HG03378 (cell line): ENCODE measurements around the gene CAMTA1.

Experiments used
- ATAC-seq: cut with Tn5 transposase; IDR thresholded peaks from one replicate; pipeline ENCODE4 v1.9.1; 2021; ENCODE audit warnings: mild to moderate bottlenecking, moderate library complexity; ENCODE audit not compliant: unreplicated experiment

Gene CAMTA1

GRCh38 chr1:7474786-7475502 lies 689.7 kb downstream of the CAMTA1 start:
- no peak for ATAC-seq

GRCh38 chr1:7475691-7476090 lies 690.4 kb downstream of the CAMTA1 start:
- no peak for ATAC-seq

GRCh38 chr1:7476402-7476801 lies 691.1 kb downstream of the CAMTA1 start:
- no peak for ATAC-seq

GRCh38 chr1:7476861-7477547 lies 691.8 kb downstream of the CAMTA1 start:
- no peak for ATAC-seq

- no peak for ATAC-seq
Measured at GRCh38 chr1:7477593-7477992, 692.3 kb downstream of the CAMTA1 start.

DNA sequence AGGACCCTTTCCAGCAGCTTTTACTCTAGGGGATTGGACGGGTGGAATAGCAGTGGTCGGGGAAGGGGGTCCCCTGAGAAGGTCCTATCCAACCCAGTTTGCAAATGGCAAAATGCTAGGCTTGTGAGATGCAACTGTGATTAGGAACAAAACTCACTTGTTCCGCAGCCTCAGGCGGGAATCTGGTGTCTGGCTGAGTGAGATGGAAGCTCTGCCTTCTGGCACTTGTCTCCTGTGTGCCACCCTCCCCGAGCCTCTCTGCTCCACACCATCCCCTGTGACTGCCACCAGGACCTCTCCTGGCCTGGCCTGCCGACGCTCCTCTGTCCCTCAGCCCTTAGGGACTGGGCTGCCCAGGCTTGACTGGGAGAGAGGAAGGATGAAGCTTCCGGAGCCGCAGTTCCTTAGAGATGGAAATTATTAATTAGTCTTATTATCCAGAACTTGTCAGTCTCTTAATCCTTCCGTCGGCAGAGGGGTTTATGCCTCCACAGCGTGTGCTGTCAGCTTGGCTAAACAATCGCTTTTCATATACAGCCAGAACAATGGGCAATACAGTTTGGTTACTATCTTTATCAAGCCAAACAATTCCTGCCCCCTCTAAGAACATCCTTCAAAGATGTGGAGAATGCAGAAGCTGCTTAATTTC lies 693.0 kb downstream of the CAMTA1 start:
- no peak for ATAC-seq

- no peak for ATAC-seq
Measured at GRCh38 chr1:7478809-7479499, 693.7 kb downstream of the CAMTA1 start.

GRCh38 chr1:7479571-7479970 lies 694.3 kb downstream of the CAMTA1 start:
- ATAC-seq = no peak

DNA sequence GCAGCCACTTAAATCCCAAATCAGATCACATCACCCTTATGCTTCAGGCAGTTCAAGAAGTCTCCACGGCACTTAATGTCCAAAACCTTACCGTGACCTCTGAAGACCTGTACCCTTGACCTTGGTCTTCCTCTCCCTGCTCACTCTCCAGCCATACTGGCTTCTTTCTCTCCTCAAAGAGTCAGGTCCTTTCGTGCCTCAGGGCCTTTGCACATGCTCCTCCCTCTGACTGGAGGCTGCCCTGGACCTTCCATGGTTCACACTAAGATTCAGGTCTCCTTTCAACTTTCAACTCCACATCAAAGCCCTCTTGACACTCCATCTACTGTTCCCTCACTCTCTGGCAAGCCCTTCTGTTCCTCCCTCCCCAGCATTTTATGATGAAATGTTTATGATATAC lies 695.9 kb downstream of the CAMTA1 start:
- ATAC-seq = no peak

DNA sequence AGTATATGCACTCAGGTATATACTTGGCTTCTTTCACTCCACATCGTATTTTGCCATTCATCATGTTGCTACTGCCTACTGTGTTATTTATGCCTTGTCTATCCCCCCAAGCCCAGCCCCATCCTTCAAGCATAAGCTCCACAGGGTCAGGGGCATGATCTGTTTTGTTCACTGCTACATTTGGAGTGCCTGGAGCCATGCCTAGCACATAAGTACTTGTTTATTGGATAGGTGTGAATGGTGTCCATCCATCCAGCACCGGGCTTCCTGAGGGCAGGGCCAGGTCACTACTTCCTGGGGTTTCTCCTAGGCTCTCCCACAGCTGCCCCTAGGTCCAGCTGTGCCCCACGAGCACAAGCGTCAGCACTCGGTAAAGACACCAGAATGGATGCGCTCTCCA lies 696.8 kb downstream of the CAMTA1 start:
- ATAC-seq = no peak

DNA sequence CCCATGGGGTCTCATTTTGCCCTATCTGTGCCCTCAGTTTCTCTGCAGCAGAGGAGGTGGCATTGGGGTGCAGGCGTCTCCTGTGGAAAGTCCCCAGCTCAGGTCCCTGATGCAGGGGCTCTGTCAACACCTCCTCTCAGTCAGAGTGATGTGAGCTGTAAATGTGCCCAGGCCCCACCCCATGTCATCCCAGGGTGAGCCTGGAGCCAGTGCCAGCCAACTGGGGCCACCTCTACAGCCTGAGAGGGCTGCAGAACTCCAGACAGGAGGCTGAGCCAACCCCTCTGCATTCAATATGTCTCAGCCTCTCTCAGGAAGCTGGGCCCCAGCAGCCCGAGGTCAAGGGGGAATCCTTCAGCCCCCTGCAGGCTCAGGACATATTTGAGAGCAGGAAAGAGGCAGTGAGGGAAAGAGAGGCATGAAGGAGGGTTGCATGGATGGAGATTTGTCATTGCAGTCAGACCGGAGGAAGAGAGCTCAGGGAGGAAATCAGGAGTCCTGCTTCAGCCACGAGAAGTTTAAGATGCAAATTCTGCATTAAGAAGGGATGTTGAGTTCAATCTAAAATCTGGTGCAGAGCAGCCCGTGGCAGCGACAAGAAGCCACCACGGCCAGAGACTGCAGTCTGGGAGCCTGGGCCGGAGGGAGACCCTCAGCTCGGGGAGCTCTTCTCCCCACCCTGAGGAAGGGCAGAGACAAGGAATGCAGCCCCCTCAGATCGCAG lies 697.7 kb downstream of the CAMTA1 start:
- no peak for ATAC-seq

- ATAC-seq = no peak
Measured at GRCh38 chr1:7483634-7484383, 698.6 kb downstream of the CAMTA1 start.

DNA sequence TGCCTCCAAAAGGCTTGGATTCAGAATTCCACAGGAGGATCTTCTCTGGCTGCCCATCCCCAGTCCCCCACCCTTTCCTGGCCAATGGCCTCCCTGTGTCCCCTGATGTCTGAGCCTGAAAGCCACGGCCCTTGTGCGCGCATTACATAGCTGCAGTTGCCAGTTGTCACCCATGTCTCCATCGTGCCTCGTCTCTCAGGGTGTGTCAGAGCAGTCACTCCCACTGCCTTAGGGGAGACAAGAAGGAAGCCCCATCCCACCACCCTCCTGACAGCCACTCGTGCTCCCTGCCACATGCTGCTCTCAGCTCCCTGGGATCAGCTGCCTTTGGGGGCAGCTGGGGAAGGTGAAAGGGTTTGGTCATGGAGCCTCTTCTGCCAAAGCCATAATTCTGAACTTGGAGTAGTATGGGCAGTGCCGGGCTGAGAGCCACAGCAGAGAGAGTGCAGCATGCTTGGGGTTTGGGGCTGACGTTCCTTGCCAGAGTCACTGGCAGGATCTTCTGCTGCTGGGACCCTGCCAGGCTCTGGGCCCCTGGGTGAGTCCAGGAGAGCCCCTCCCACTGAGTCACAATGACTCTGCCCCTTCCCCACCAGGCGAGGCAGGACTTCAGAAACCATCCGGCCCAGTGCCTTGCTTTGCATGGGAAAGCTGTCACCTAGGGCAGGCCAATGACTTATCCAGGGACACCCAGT lies 700.0 kb downstream of the CAMTA1 start:
- ATAC-seq = no peak

DNA sequence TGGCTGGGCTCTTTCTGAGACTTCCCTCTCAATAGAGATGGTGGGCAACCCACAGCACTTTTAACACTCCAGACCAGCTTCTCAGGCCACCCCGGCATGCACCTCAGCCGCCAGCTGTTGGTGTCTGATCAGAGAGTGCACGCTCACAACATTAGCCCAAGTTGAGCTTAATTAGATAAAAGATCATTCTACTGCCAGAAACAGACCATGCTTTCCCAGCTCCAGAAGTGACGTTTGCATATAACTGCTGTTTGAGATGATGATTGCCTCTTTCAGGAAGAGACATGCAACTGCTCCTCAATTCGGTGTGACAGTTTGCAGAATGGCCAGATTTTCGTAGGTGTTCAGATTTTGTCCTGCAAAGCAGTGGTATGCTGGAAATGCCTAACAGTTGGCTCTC lies 700.6 kb downstream of the CAMTA1 start:
- no peak for ATAC-seq

DNA sequence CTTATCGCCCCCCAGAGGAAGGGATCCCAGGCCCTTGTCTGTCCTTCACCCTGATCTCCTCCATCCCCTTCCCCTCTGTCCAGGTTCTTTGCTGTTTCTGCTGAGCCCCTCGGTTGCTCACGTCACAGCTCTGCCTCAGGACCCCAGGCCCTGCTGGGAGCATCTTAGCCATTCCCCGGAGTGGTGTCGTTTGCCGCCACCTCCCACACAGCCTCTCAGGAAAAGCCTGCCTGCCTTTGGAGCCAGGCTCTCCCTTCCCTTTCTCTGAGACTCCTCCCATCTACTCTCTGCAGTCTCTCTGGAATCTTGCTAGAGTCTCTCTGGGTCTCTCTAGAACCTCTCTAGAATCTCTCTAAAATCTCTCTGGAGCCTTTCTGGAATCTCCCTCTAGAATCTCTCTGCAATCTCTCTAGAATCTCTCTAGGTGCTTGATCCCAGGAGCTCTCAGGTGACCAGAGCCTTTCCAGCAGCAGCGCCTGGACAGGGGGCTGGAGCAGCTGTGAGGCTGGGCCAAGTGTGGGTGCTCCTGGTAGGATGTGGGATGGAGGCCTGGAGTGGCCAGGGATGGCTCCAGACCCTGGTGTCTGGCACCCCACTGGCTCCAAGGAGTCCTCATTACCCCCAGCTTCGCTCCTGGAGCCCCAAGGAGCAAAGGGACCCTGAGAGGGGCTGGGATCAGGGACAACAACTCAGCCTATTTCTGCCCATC lies 702.7 kb downstream of the CAMTA1 start:
- no peak for ATAC-seq

- ATAC-seq = no peak
Measured at GRCh38 chr1:7488475-7488842, 703.2 kb downstream of the CAMTA1 start.

GRCh38 chr1:7489586-7489985 lies 704.3 kb downstream of the CAMTA1 start:
- ATAC-seq = no peak

GRCh38 chr1:7490576-7490975 lies 705.3 kb downstream of the CAMTA1 start:
- no peak for ATAC-seq
